H9 (cell line): ENCODE results near the gene GNPTAB. TPM values are rescaled to one million over a fixed set of nuclear protein-coding genes. Genes with fewer than 3 reads are reported as not detected.

ENCODE experiments used
- DNase-seq: peaks from one replicate; pipeline ENCODE4 v3.0.0-alpha.2; 2017
- H2AFZ ChIP-seq: one replicate; pipeline ENCODE4 v1.6.1; 2013; ENCODE audit warnings: mild to moderate bottlenecking, low read length, control low read depth, moderate library complexity
- H2AK5ac ChIP-seq: 2 replicates; pipeline ENCODE4 v1.6.1; 2013; ENCODE audit warnings: low read length, control low read depth, mixed read lengths; ENCODE audit not compliant: insufficient read length
- H2BK120ac ChIP-seq: one replicate; pipeline ENCODE4 v1.6.1; 2013; ENCODE audit warnings: low read depth, mild to moderate bottlenecking, low read length, control low read depth, inconsistent platforms; ENCODE audit not compliant: poor library complexity, severe bottlenecking
- H2BK12ac ChIP-seq: 2 replicates; pipeline ENCODE4 v1.6.1; 2013; ENCODE audit warnings: low read length, control low read depth, mixed read lengths, low read depth; ENCODE audit not compliant: insufficient read length
- H2BK15ac ChIP-seq: 2 replicates; pipeline ENCODE4 v1.6.1; 2013; ENCODE audit warnings: low read depth, low read length, control low read depth
- H2BK20ac ChIP-seq: one replicate; pipeline ENCODE4 v1.6.1; 2013; ENCODE audit warnings: low read depth, mild to moderate bottlenecking, low read length, control low read depth, inconsistent platforms; ENCODE audit not compliant: poor library complexity, severe bottlenecking
- H2BK5ac ChIP-seq: 2 replicates; pipeline ENCODE4 v1.6.1; 2013; ENCODE audit warnings: low read length, control low read depth, mixed read lengths; ENCODE audit not compliant: insufficient read length
- H3K14ac ChIP-seq: 2 replicates; pipeline ENCODE4 v1.6.1; 2013; ENCODE audit warnings: low read length, control low read depth; ENCODE audit not compliant: insufficient read depth
- H3K18ac ChIP-seq: 2 replicates; pipeline ENCODE4 v1.6.1; 2013; ENCODE audit warnings: low read depth, mild to moderate bottlenecking, mixed read lengths, low read length, control low read depth; ENCODE audit not compliant: insufficient read length
- H3K23ac ChIP-seq: 2 replicates; pipeline ENCODE4 v1.6.1; 2013; ENCODE audit warnings: low read length, control low read depth, mixed read lengths, low read depth; ENCODE audit not compliant: insufficient read length
- H3K23me2 ChIP-seq: 2 replicates; pipeline ENCODE4 v1.6.1; 2013; ENCODE audit warnings: low read depth, mild to moderate bottlenecking, mixed read lengths, low read length, control low read depth; ENCODE audit not compliant: insufficient read length, poor library complexity, severe bottlenecking
- H3K27ac ChIP-seq: 2 replicates; pipeline ENCODE4 v1.5.1; 2013; ENCODE audit warnings: low read length, control low read depth, mixed read lengths, low read depth; ENCODE audit not compliant: insufficient read length
- H3K27me3 ChIP-seq: 2 replicates; pipeline ENCODE4 v1.6.1; 2013; ENCODE audit warnings: low read length, control low read depth, inconsistent platforms; ENCODE audit not compliant: insufficient read depth
- H3K4ac ChIP-seq: 2 replicates; pipeline ENCODE4 v1.6.1; 2013; ENCODE audit warnings: low read depth, mild to moderate bottlenecking, control low read depth, inconsistent platforms, low read length, moderate library complexity
- H3K4me1 ChIP-seq: 2 replicates; pipeline ENCODE4 v1.6.1; 2013; ENCODE audit warnings: low read length, control low read depth, inconsistent platforms; ENCODE audit not compliant: insufficient read depth
- H3K4me2 ChIP-seq: 2 replicates; pipeline ENCODE4 v1.6.1; 2013; ENCODE audit warnings: low read length, control low read depth, mixed read lengths; ENCODE audit not compliant: insufficient read length, insufficient read depth
- H3K56ac ChIP-seq: 2 replicates; pipeline ENCODE4 v1.6.1; 2013; ENCODE audit warnings: low read depth, mild to moderate bottlenecking, mixed read lengths, low read length, control low read depth; ENCODE audit not compliant: insufficient read length
- H3K79me1 ChIP-seq: 2 replicates; pipeline ENCODE4 v1.6.1; 2013; ENCODE audit warnings: low read depth, mild to moderate bottlenecking, moderate library complexity, low read length, control low read depth, inconsistent platforms; ENCODE audit not compliant: insufficient read depth, poor library complexity, severe bottlenecking
- H3K79me2 ChIP-seq: 2 replicates; pipeline ENCODE4 v1.6.1; 2013; ENCODE audit warnings: low read length, control low read depth, inconsistent platforms; ENCODE audit not compliant: insufficient read depth
- H3K9ac ChIP-seq: 2 replicates; pipeline ENCODE4 v1.6.1; 2013; ENCODE audit warnings: low read length, control low read depth, mixed read lengths; ENCODE audit not compliant: insufficient read length; ENCODE audit errors: extremely low read depth
- H3K9me3 ChIP-seq: one replicate; pipeline ENCODE4 v1.6.1; 2013; ENCODE audit warnings: low read depth, low read length, inconsistent platforms; ENCODE audit not compliant: control insufficient read depth
- H3T11ph ChIP-seq: one replicate; pipeline ENCODE4 v1.6.1; 2013; ENCODE audit warnings: mild to moderate bottlenecking, low read length, control low read depth, inconsistent platforms
- H4K20me1 ChIP-seq: one replicate; pipeline ENCODE4 v1.6.1; 2013; ENCODE audit not compliant: control insufficient read depth, insufficient read length, insufficient read depth
- H4K5ac ChIP-seq: 2 replicates; pipeline ENCODE4 v1.6.1; 2013; ENCODE audit warnings: low read depth, mild to moderate bottlenecking, mixed read lengths, low read length, control low read depth; ENCODE audit not compliant: insufficient read length
- H4K8ac ChIP-seq: replicated peaks from 2 replicates; pipeline ENCODE4 v1.6.1; 2013; ENCODE audit warnings: low read length, control low read depth, mixed read lengths, low read depth; ENCODE audit not compliant: insufficient read length
- H4K91ac ChIP-seq: 2 replicates; pipeline ENCODE4 v1.6.1; 2013; ENCODE audit warnings: low read depth, mild to moderate bottlenecking, moderate library complexity, mixed read lengths, low read length, control low read depth; ENCODE audit not compliant: insufficient read length
- H3K27ac Mint-ChIP-seq, 3 experiments: 2 replicates in 2 of 3; 3 replicates in 1 of 3; pipeline ENCODE4 v1.8.0; 2020 to 2021; ENCODE audit warnings: mixed read lengths in 3 of 3, mild to moderate bottlenecking in 1 of 3, moderate library complexity in 1 of 3
- H3K27me3 Mint-ChIP-seq: 2 replicates; pipeline ENCODE4 v1.8.0; 2021; ENCODE audit warnings: low read depth, mild to moderate bottlenecking, moderate library complexity, mixed read lengths
- H3K36me3 Mint-ChIP-seq, 3 experiments: 2 replicates in 2 of 3; 3 replicates in 1 of 3; pipeline ENCODE4 v1.8.0; 2020 to 2021; ENCODE audit warnings: low read depth in 3 of 3, mixed read lengths in 3 of 3; ENCODE audit not compliant: insufficient read depth in 1 of 3
- H3K4me1 Mint-ChIP-seq, 2 experiments: 2 replicates each; pipeline ENCODE4 v1.8.0; 2020; ENCODE audit warnings: mixed read lengths in 2 of 2
- H3K4me3 Mint-ChIP-seq, 2 experiments: 2 replicates in 1 of 2; 3 replicates in 1 of 2; pipeline ENCODE4 v1.8.0; 2020 to 2021; ENCODE audit warnings: mild to moderate bottlenecking in 2 of 2, mixed read lengths in 2 of 2, moderate library complexity in 1 of 2
- H3K9me3 Mint-ChIP-seq, 2 experiments: 2 replicates in 1 of 2; 3 replicates in 1 of 2; pipeline ENCODE4 v1.8.0; 2020; ENCODE audit warnings: mild to moderate bottlenecking in 2 of 2, mixed read lengths in 2 of 2, moderate library complexity in 1 of 2
- WGBS: extraction: QIAGEN DNeasy Blood & Tissue Kit; methylation state at CpG from one replicate; pipeline ENCODE4 v1.1.7; 2013; ENCODE audit warnings: missing lambda C conversion rate, low lambda C conversion rate, mixed read lengths; ENCODE audit not compliant: insufficient read length; ENCODE audit errors: extremely low coverage; 5-methylcytosine and 5-hydroxymethylcytosine counted together
- total RNA-seq: library from RNA; stranded (reverse); gene quantifications from 2 replicates; pipeline ENCODE4 v1.2.1, GENCODE V29; 2021
- TF ChIP-seq, protein P1 (sequence below): fragments of 200-600 bp; sonication (generic); conservative IDR thresholded peaks from 3 replicates; pipeline ENCODE4 v1.8.0; 2021; ENCODE audit warnings: antibody characterized with exemption, mild to moderate bottlenecking

The GNPTAB gene
- total RNA-seq, 1 experiment from 2014 or later: 44.3 TPM

DNA sequence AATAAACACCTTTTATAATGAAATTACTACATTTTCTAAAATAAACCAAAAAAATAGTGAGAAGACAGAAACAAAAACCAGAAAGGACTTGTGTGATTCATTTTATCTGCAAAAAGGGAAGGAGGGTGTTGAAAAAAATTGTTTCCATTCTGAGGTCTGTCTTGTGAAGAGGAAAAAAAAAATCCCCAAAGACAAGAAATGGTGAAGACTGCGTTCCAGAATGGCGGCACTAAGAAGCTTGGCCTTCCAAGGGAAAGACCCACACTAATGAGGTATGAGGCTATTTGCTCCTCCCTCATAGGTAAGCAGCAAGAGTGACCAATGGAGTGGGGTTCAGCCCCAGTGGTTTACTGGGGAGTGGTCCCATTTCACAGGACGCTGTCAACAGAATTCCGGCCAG is 35.0 kb downstream of the GNPTAB start:
- H3K4ac ChIP-seq: no peak overlapping the region
- H2BK15ac ChIP-seq: no peak overlapping the region
- H3K56ac ChIP-seq: no peak overlapping the region
- DNase-seq: no peak
- H3K27me3 ChIP-seq: no peaks in the 10 kb centered on the region
- H3T11ph ChIP-seq: no peak overlapping the region
- no peak overlapping the region for H3K4me3 Mint-ChIP-seq
- TF ChIP-seq, protein P1, sequence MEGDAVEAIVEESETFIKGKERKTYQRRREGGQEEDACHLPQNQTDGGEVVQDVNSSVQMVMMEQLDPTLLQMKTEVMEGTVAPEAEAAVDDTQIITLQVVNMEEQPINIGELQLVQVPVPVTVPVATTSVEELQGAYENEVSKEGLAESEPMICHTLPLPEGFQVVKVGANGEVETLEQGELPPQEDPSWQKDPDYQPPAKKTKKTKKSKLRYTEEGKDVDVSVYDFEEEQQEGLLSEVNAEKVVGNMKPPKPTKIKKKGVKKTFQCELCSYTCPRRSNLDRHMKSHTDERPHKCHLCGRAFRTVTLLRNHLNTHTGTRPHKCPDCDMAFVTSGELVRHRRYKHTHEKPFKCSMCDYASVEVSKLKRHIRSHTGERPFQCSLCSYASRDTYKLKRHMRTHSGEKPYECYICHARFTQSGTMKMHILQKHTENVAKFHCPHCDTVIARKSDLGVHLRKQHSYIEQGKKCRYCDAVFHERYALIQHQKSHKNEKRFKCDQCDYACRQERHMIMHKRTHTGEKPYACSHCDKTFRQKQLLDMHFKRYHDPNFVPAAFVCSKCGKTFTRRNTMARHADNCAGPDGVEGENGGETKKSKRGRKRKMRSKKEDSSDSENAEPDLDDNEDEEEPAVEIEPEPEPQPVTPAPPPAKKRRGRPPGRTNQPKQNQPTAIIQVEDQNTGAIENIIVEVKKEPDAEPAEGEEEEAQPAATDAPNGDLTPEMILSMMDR: no peak
- H3K9me3 Mint-ChIP-seq: no peaks in the 10 kb centered on the region
- H3K36me3 Mint-ChIP-seq: peaks cover 0 to 10% (median 9%) of the 10 kb centered on the region in 3 experiments; a peak in 4 of 7 replicates
- H3K9ac ChIP-seq: no peak overlapping the region
- H2BK5ac ChIP-seq: no peak overlapping the region
- H3K9me3 ChIP-seq: no peaks in the 10 kb centered on the region
- no peak overlapping the region for H3K4me2 ChIP-seq
- no peaks in the 10 kb centered on the region for H3K27me3 Mint-ChIP-seq
- no CpG with 5 or more reads among the region's 4 CpGs for WGBS
- no peak overlapping the region for H3K27ac ChIP-seq
- H2BK120ac ChIP-seq: no peak overlapping the region
- no peak overlapping the region for H3K23ac ChIP-seq
- no peak overlapping the region for H3K18ac ChIP-seq
- H3K14ac ChIP-seq: no peak overlapping the region
- no peaks in the 10 kb centered on the region for H3K79me2 ChIP-seq
- H2AFZ ChIP-seq: no peak overlapping the region
- no peaks in the 10 kb centered on the region for H4K20me1 ChIP-seq
- H2BK12ac ChIP-seq: no peak overlapping the region
- no peak overlapping the region for H4K5ac ChIP-seq
- peaks cover 6 to 8% of the 10 kb centered on the region in 2 experiments for H3K4me1 Mint-ChIP-seq
- no peaks in the 10 kb centered on the region for H3K23me2 ChIP-seq
- H3K79me1 ChIP-seq: peaks cover 2% of the 10 kb centered on the region
- no peak overlapping the region for H2AK5ac ChIP-seq
- H4K8ac ChIP-seq: no peak overlapping the region
- no peak overlapping the region for H2BK20ac ChIP-seq
- no peak overlapping the region; a peak in 1 of 7 replicates for H3K27ac Mint-ChIP-seq
- no peak overlapping the region for H4K91ac ChIP-seq
- H3K4me1 ChIP-seq: no peaks in the 10 kb centered on the region
